ENCODE measurements around the gene AGPAT3.

GRCh38 chr21:43899307-43900077 lies 34.5 kb downstream of the AGPAT3 start:
- TF ChIP-seq EZH2 (IDR thresholded peaks at IDR 0.05; ENCODE audit: borderline replicate concordance): no peak
- TF ChIP-seq, protein P1, sequence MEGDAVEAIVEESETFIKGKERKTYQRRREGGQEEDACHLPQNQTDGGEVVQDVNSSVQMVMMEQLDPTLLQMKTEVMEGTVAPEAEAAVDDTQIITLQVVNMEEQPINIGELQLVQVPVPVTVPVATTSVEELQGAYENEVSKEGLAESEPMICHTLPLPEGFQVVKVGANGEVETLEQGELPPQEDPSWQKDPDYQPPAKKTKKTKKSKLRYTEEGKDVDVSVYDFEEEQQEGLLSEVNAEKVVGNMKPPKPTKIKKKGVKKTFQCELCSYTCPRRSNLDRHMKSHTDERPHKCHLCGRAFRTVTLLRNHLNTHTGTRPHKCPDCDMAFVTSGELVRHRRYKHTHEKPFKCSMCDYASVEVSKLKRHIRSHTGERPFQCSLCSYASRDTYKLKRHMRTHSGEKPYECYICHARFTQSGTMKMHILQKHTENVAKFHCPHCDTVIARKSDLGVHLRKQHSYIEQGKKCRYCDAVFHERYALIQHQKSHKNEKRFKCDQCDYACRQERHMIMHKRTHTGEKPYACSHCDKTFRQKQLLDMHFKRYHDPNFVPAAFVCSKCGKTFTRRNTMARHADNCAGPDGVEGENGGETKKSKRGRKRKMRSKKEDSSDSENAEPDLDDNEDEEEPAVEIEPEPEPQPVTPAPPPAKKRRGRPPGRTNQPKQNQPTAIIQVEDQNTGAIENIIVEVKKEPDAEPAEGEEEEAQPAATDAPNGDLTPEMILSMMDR (IDR thresholded peaks at IDR 0.05; ENCODE audit: poor library complexity): no peak

Data from hepatocyte (in vitro differentiated cells).